K562 (cell line): ENCODE measurements around the gene KRTAP4-12. TPM values are rescaled to one million over a fixed set of nuclear protein-coding genes. Genes with fewer than 3 reads are reported as not detected.

Experiments
- ATAC-seq: fragments of 200-7000 bp; cut with Tn5 transposase; 3 replicates; pipeline ENCODE4 v1.9.1; 2020; ENCODE audit warnings: moderate library complexity
- BruUV-seq: library from RNA; stranded (reverse); fragments of 400-500 nt; replicated peaks from 2 replicates; lab custom pipeline; 2021; lab: Mats Ljungman, UMichigan
- CTCF ChIA-PET: fragments of 300-600 bp; formaldehyde crosslinking; extraction: SDS; loops from one replicate; lab custom pipeline; 2021; ENCODE audit warnings: low intra/inter-chr PET ratio; lab: Yijun Ruan, JAX
- POLR2A ChIA-PET: fragments of 300-600, 350-650 bp; sonication (Branson Sonifier 250); formaldehyde crosslinking; extraction: SDS; loops from one replicate; lab custom pipeline; 2021; ENCODE audit warnings: antibody characterized with exemption, inconsistent platforms; lab: Yijun Ruan, JAX
- DNase-seq, 4 experiments: peaks; one replicate each; pipeline versions ENCODE4 v3.0.0 to v3.0.0-alpha.2; 2011 to 2018; ENCODE audit warnings: low spot score in 3 of 4, mixed read lengths in 3 of 4; ENCODE audit errors: extremely low read depth in 1 of 4
- FAIRE-seq: peaks from 2 replicates; lab custom pipeline; 2011; peaks lifted over from hg19 to GRCh38; lab: Jason Lieb, UNC
- H2AFZ ChIP-seq: 2 replicates; pipeline ENCODE4 v1.6.0; 2011; ENCODE audit warnings: low read depth, low read length, control low read depth, inconsistent platforms
- H3K27ac ChIP-seq: fragments of 200-600 bp; 3 replicates; pipeline ENCODE4 v1.8.0; 2011; ENCODE audit warnings: low read depth, mild to moderate bottlenecking, control low read depth, inconsistent platforms, low read length, moderate library complexity, mixed read lengths; ENCODE audit errors: extremely low read depth
- H3K27me3 ChIP-seq, 2 experiments: fragments of 300-600 bp in 1 of 2; 2 replicates in 1 of 2; 3 replicates in 1 of 2; pipeline versions ENCODE4 v1.6.0 to v1.8.0; 2011; ENCODE audit warnings: inconsistent platforms in 2 of 2, low read length in 2 of 2, mild to moderate bottlenecking in 1 of 2, mixed read lengths in 1 of 2, moderate library complexity in 1 of 2; ENCODE audit not compliant: control insufficient read depth in 2 of 2, insufficient read depth in 2 of 2
- H3K36me3 ChIP-seq: fragments of 300-600 bp; 3 replicates; pipeline ENCODE4 v1.8.0; 2011; ENCODE audit warnings: mild to moderate bottlenecking, low read length, inconsistent platforms; ENCODE audit not compliant: control insufficient read depth, insufficient read depth
- H3K4me1 ChIP-seq, 2 experiments: fragments of 200-600 bp in 1 of 2; replicated peaks in 1 of 2; 2 replicates in 1 of 2; 3 replicates in 1 of 2; pipeline versions ENCODE4 v1.5.1 to v1.8.0; 2011; ENCODE audit warnings: inconsistent platforms in 2 of 2, low read length in 2 of 2, mild to moderate bottlenecking in 1 of 2, mixed read lengths in 1 of 2, moderate library complexity in 1 of 2; ENCODE audit not compliant: control insufficient read depth in 2 of 2, insufficient read depth in 2 of 2
- H3K4me2 ChIP-seq: 2 replicates; pipeline ENCODE4 v1.6.1; 2011; ENCODE audit warnings: low read length, control low read depth, inconsistent platforms, mixed read lengths; ENCODE audit not compliant: insufficient read depth
- H3K4me3 ChIP-seq: fragments of 200-600 bp; sonication (generic), shearing (Covaris generic); 2 replicates; pipeline ENCODE4 v1.5.1; 2016; ENCODE audit warnings: control low read depth, inconsistent platforms
- H3K79me2 ChIP-seq: fragments of 200-600 bp; 3 replicates; pipeline ENCODE4 v1.8.0; 2011; ENCODE audit warnings: low read length, inconsistent platforms; ENCODE audit not compliant: control insufficient read depth, insufficient read depth
- H3K9ac ChIP-seq, 2 experiments: 2 replicates each; pipeline versions ENCODE4 v1.6.0 to v1.6.1; 2011; ENCODE audit warnings: low read depth in 2 of 2, low read length in 2 of 2, control low read depth in 1 of 2, inconsistent platforms in 1 of 2, mild to moderate bottlenecking in 1 of 2, mixed read lengths in 1 of 2; ENCODE audit not compliant: insufficient read depth in 1 of 2
- H3K9me1 ChIP-seq: one replicate; pipeline ENCODE4 v1.6.0; 2011; ENCODE audit warnings: inconsistent platforms, mild to moderate bottlenecking, low read length, moderate library complexity; ENCODE audit not compliant: control insufficient read depth, insufficient read depth
- H3K9me3 ChIP-seq: replicated peaks from 2 replicates; pipeline ENCODE4 v1.5.1; 2011; ENCODE audit warnings: low read depth, low read length, inconsistent platforms; ENCODE audit not compliant: control insufficient read depth, insufficient read depth
- H4K20me1 ChIP-seq: replicated peaks from 2 replicates; pipeline ENCODE4 v1.6.1; 2011; ENCODE audit warnings: low read length, inconsistent platforms, mixed read lengths; ENCODE audit not compliant: control insufficient read depth, insufficient read depth
- CTBP1 ChIP-seq: fragments of 450-650 bp; IDR thresholded peaks from 2 replicates; pipeline ENCODE4 v1.6.1; 2016; ENCODE audit warnings: borderline replicate concordance
- DACH1 ChIP-seq: fragments of 450-650 bp; IDR thresholded peaks from 2 replicates; pipeline ENCODE4 v1.6.1; 2018; ENCODE audit not compliant: partially characterized antibody
- E2F1 ChIP-seq: sonication (generic); formaldehyde crosslinking; IDR thresholded peaks from 2 replicates; pipeline ENCODE4 v1.8.1; 2023; ENCODE audit warnings: mild to moderate bottlenecking, missing genetic modification reagents, moderate library complexity
- FOSL1 ChIP-seq: fragments of 200-800 bp; sonication (Bioruptor generic); conservative IDR thresholded peaks from 2 replicates; pipeline ENCODE4 v1.6.1; 2016; ENCODE audit warnings: missing genetic modification characterization, missing compliant biosample characterization
- HDAC8 ChIP-seq: fragments of 450-650 bp; IDR thresholded peaks from 2 replicates; pipeline ENCODE4 v1.6.1; 2016; ENCODE audit warnings: mild to moderate bottlenecking, missing genetic modification characterization, moderate library complexity, missing compliant biosample characterization
- SRSF9 ChIP-seq: fragments of 200-400 bp; formaldehyde crosslinking; IDR thresholded peaks from 2 replicates; pipeline ENCODE4 v1.6.1; 2017; ENCODE audit warnings: low read depth, low read length, borderline replicate concordance
- ZNF668 ChIP-seq: fragments of 250-450 bp; sonication (Bioruptor Pico); IDR thresholded peaks from 2 replicates; pipeline ENCODE4 v1.8.0; 2022; ENCODE audit warnings: mild to moderate bottlenecking, inconsistent platforms
- whole genome bisulfite sequencing: fragments of 100-300 bp; shearing (Covaris generic); methylation state at CpG from one replicate; pipeline ENCODE4 v1.1.6; 2016; ENCODE audit warnings: low coverage, mixed read lengths; ENCODE audit not compliant: insufficient coverage; ENCODE audit errors: missing lambda C conversion rate; 5-methylcytosine and 5-hydroxymethylcytosine counted together
- in situ Hi-C: fragments of 300-500 bp; cut with MboI; formaldehyde crosslinking; loops from 4 replicates; pipeline ENCODE4 v1.15.0; 2018; ENCODE audit warnings: inconsistent platforms, mixed read lengths
- intact Hi-C: fragments of 100-400 bp; cut with micrococcal nuclease; formaldehyde crosslinking; loops from 2 replicates; pipeline ENCODE4 v1.14.2; 2022
- polyA plus RNA-seq, 8 experiments: library from polyadenylated mRNA; depleted of rRNA in 4 of 8; stranded (reverse) in 5 of 8; unstranded in 3 of 8; fragments of >200 nt; fragmentation: Nextera tagmentation in 2 of 8; fragmentation: Illumina TruSeq in 1 of 8; extraction: Ambion mirVana in 2 of 8; extraction: Trizol in 1 of 8; gene quantifications; 2 replicates each; pipeline versions ENCODE4 v1.2.1 to v1.2.3, GENCODE V29; 2011 to 2014; ENCODE audit warnings: inconsistent platforms in 1 of 8, missing spikeins in 1 of 8
- total RNA-seq, 7 experiments: library from RNA; depleted of rRNA in 6 of 7; stranded (reverse); fragments of >200 nt in 6 of 7; fragmentation: Illumina TruSeq in 2 of 7; extraction: Trizol in 2 of 7; gene quantifications; 2 replicates each; pipeline versions ENCODE4 v1.2.1 to v1.2.3, GENCODE V29; 2011 to 2021; ENCODE audit warnings: low replicate concordance in 1 of 7
- TF ChIP-seq, protein P1 (sequence below): sonication (generic); formaldehyde crosslinking; IDR thresholded peaks from 2 replicates; pipeline ENCODE4 v1.8.0; 2022; ENCODE audit warnings: mild to moderate bottlenecking, missing genetic modification reagents
- TF ChIP-seq, protein P2 (sequence below): sonication (generic); formaldehyde crosslinking; IDR thresholded peaks from 2 replicates; pipeline ENCODE4 v1.8.0; 2023; ENCODE audit warnings: missing genetic modification reagents, mild to moderate bottlenecking, borderline replicate concordance

KRTAP4-12 gene
- total and polyA plus RNA-seq, 9 of the 15 experiments (the other 6 are each of a cell fraction or from before 2014, with no cell fraction given), result not detected

DNA sequence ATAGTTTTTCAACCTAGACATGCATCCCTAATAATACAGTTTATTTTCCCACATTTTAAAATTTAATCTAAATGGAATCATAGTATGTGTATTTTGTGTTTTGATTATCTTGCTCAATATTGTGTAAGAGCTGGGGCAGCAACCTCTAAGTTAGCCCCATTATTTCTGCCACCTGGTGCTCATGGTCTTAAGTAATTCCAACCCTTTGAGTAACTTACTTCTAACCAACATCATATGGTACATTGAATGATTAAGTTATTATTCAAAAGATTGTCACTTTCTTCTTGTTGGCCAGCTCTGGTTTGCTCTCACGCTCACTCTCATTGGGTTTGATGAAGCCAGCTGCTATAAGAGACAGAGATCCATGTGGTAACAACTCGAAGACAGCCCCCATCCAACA is 47.9 kb upstream of the KRTAP4-12 start (continued):
- TF ChIP-seq, protein P1, sequence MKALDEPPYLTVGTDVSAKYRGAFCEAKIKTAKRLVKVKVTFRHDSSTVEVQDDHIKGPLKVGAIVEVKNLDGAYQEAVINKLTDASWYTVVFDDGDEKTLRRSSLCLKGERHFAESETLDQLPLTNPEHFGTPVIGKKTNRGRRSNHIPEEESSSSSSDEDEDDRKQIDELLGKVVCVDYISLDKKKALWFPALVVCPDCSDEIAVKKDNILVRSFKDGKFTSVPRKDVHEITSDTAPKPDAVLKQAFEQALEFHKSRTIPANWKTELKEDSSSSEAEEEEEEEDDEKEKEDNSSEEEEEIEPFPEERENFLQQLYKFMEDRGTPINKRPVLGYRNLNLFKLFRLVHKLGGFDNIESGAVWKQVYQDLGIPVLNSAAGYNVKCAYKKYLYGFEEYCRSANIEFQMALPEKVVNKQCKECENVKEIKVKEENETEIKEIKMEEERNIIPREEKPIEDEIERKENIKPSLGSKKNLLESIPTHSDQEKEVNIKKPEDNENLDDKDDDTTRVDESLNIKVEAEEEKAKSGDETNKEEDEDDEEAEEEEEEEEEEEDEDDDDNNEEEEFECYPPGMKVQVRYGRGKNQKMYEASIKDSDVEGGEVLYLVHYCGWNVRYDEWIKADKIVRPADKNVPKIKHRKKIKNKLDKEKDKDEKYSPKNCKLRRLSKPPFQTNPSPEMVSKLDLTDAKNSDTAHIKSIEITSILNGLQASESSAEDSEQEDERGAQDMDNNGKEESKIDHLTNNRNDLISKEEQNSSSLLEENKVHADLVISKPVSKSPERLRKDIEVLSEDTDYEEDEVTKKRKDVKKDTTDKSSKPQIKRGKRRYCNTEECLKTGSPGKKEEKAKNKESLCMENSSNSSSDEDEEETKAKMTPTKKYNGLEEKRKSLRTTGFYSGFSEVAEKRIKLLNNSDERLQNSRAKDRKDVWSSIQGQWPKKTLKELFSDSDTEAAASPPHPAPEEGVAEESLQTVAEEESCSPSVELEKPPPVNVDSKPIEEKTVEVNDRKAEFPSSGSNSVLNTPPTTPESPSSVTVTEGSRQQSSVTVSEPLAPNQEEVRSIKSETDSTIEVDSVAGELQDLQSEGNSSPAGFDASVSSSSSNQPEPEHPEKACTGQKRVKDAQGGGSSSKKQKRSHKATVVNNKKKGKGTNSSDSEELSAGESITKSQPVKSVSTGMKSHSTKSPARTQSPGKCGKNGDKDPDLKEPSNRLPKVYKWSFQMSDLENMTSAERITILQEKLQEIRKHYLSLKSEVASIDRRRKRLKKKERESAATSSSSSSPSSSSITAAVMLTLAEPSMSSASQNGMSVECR (CRISPR knock-in tag), result no peak
- TF ChIP-seq FOSL1 (tag), result no peak

DNA sequence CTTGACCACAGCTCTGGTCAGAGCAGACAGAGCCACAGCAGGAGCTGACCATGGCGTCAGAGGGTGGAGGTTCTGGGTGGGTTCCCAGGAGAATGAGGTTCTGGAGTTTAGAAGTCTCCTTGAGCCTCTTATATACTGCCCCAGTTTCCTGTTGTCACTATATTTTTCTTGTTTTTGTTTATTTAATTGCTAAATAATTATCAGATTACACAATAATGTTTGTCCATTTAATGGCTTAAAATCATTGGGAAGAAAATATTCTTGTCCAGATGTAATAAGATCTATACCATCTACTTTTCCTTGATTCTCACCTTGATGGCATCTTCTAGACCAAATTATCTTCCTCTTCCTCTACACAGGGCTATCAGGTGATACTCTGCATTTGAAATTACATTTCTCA is 44.1 kb upstream of the KRTAP4-12 start, which contains the start of gene KRTAP4-3:
Gene KRTAP4-3 (minus strand): TSS at position 101 of the 400 bp plus-strand sequence. CDS start 49 bp downstream, at position 52.
- ATAC-seq (no peak), FAIRE-seq (no peak), DNase-seq (no peak)
- Histone ChIP-seq H3K27ac (no peak within 1 kb of the TSS), H3K9me1 (no peaks in the 10 kb centered on the region), H3K9ac (no peak within 1 kb of the TSS), H3K27me3 (peaks cover 0 to 6% of the 10 kb centered on the region in 2 experiments; a peak in 1 of 5 replicates), H3K36me3 (no peaks in the 10 kb centered on the region), H4K20me1 (no peaks in the 10 kb centered on the region), H3K4me3 (no peak within 1 kb of the TSS), H3K9me3 (no peaks in the 10 kb centered on the region), H3K4me1 (peaks cover 0 to 3% of the 10 kb centered on the region in 2 experiments; a peak in 1 of 5 replicates), H3K4me2 (no peak within 1 kb of the TSS), H2AFZ (no peak within 1 kb of the TSS), H3K79me2 (no peaks in the 10 kb centered on the region)
- BruUV-seq, result no TSS peak
- POLR2A ChIA-PET, result no interaction called here
- in situ Hi-C loops, result no loop called here
- intact Hi-C loops, result no loop called here
- CTCF ChIA-PET, result no interaction called here
- 0% methylated on average over 1 of the region's 1 CpG for WGBS
- TF ChIP-seq HDAC8 (tag) (no peak), CTBP1 (no peak), SRSF9 (no peak), DACH1 (no peak), ZNF668 (CRISPR knock-in tag) (no peak), E2F1 (CRISPR knock-in tag) (no peak)
- TF ChIP-seq, protein P2, sequence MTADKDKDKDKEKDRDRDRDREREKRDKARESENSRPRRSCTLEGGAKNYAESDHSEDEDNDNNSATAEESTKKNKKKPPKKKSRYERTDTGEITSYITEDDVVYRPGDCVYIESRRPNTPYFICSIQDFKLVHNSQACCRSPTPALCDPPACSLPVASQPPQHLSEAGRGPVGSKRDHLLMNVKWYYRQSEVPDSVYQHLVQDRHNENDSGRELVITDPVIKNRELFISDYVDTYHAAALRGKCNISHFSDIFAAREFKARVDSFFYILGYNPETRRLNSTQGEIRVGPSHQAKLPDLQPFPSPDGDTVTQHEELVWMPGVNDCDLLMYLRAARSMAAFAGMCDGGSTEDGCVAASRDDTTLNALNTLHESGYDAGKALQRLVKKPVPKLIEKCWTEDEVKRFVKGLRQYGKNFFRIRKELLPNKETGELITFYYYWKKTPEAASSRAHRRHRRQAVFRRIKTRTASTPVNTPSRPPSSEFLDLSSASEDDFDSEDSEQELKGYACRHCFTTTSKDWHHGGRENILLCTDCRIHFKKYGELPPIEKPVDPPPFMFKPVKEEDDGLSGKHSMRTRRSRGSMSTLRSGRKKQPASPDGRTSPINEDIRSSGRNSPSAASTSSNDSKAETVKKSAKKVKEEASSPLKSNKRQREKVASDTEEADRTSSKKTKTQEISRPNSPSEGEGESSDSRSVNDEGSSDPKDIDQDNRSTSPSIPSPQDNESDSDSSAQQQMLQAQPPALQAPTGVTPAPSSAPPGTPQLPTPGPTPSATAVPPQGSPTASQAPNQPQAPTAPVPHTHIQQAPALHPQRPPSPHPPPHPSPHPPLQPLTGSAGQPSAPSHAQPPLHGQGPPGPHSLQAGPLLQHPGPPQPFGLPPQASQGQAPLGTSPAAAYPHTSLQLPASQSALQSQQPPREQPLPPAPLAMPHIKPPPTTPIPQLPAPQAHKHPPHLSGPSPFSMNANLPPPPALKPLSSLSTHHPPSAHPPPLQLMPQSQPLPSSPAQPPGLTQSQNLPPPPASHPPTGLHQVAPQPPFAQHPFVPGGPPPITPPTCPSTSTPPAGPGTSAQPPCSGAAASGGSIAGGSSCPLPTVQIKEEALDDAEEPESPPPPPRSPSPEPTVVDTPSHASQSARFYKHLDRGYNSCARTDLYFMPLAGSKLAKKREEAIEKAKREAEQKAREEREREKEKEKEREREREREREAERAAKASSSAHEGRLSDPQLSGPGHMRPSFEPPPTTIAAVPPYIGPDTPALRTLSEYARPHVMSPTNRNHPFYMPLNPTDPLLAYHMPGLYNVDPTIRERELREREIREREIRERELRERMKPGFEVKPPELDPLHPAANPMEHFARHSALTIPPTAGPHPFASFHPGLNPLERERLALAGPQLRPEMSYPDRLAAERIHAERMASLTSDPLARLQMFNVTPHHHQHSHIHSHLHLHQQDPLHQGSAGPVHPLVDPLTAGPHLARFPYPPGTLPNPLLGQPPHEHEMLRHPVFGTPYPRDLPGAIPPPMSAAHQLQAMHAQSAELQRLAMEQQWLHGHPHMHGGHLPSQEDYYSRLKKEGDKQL, result no peak
